GM12878 (cell line): ENCODE data around the gene ZCCHC4. TPM values are rescaled to one million over a fixed set of nuclear protein-coding genes. Genes with fewer than 3 reads are reported as not detected.

Experiments
- ATAC-seq: fragments of 200-7000 bp; cut with Tn5 transposase; 3 replicates; pipeline ENCODE4 v1.9.1; 2020; ENCODE audit warnings: mild to moderate bottlenecking, moderate library complexity
- BruUV-seq: library from RNA; stranded (reverse); fragments of 400-500 nt; replicated peaks from 2 replicates; lab custom pipeline; 2021; lab: Mats Ljungman, UMichigan
- CTCF ChIA-PET: fragments of 300-600 bp; sonication (Branson Sonifier 250); formaldehyde crosslinking; extraction: SDS; loops from one replicate; lab custom pipeline; 2021; ENCODE audit warnings: inconsistent platforms; lab: Yijun Ruan, JAX
- POLR2A ChIA-PET: fragments of 350-600 bp; formaldehyde crosslinking; extraction: SDS; loops from one replicate; lab custom pipeline; 2021; ENCODE audit warnings: inconsistent platforms; lab: Charles Lee
- RAD21 ChIA-PET: fragments of 300-600 bp; sonication (Branson Sonifier 250); formaldehyde crosslinking; loops from one replicate; lab custom pipeline; 2023; ENCODE audit warnings: antibody characterized with exemption; ENCODE audit not compliant: unreplicated experiment; lab: Charles Lee
- SMC1A ChIA-PET: fragments of 300-600 bp; sonication (Branson Sonifier 250); formaldehyde crosslinking; loops from one replicate; lab custom pipeline; 2023; ENCODE audit not compliant: unreplicated experiment, uncharacterized antibody; lab: Charles Lee
- DNase-seq: peaks from one replicate; pipeline ENCODE4 v3.0.0-alpha.2; 2011; ENCODE audit warnings: low read depth, low spot score
- FAIRE-seq: peaks from 3 replicates; lab custom pipeline; 2011; peaks lifted over from hg19 to GRCh38; lab: Jason Lieb, UNC
- H2AFZ ChIP-seq: 2 replicates; pipeline ENCODE4 v1.6.0; 2011; ENCODE audit warnings: low read depth, low read length, control low read depth; ENCODE audit not compliant: control insufficient read depth
- H3K27ac ChIP-seq: 2 replicates; pipeline ENCODE4 v1.5.1; 2011; ENCODE audit warnings: control low read depth; ENCODE audit not compliant: control insufficient read depth, insufficient read depth
- H3K27me3 ChIP-seq, 2 experiments: replicated peaks in 1 of 2; 2 replicates each; pipeline versions ENCODE4 v1.6.0 to v1.6.1; 2011; ENCODE audit warnings: low read length in 1 of 2; ENCODE audit not compliant: control insufficient read depth in 2 of 2, insufficient read depth in 2 of 2
- H3K36me3 ChIP-seq, 2 experiments: 2 replicates each; pipeline ENCODE4 v1.5.1; 2011; ENCODE audit warnings: low read length in 1 of 2; ENCODE audit not compliant: control insufficient read depth in 2 of 2, insufficient read depth in 2 of 2
- H3K4me1 ChIP-seq: 2 replicates; pipeline ENCODE4 v1.6.1; 2011; ENCODE audit warnings: mild to moderate bottlenecking, low read length, moderate library complexity, mixed read lengths; ENCODE audit not compliant: control insufficient read depth, insufficient read depth
- H3K4me2 ChIP-seq: 2 replicates; pipeline ENCODE4 v1.6.0; 2011; ENCODE audit warnings: control low read depth; ENCODE audit not compliant: control insufficient read depth, insufficient read depth
- H3K4me3 ChIP-seq: fragments of 200-600 bp; sonication (generic); 2 replicates; pipeline ENCODE4 v1.5.1; 2016
- H3K79me2 ChIP-seq: 2 replicates; pipeline ENCODE4 v1.6.0; 2011; ENCODE audit warnings: low read length; ENCODE audit not compliant: control insufficient read depth, insufficient read depth
- H3K9ac ChIP-seq: 2 replicates; pipeline ENCODE4 v1.8.0; 2011; ENCODE audit warnings: low read length, control low read depth, mixed read lengths; ENCODE audit not compliant: control insufficient read depth, insufficient read depth
- H3K9me3 ChIP-seq: replicated peaks from 3 replicates; pipeline ENCODE4 v1.5.1; 2011; ENCODE audit warnings: mild to moderate bottlenecking, low read length; ENCODE audit not compliant: control insufficient read depth, insufficient read depth
- H4K20me1 ChIP-seq: 2 replicates; pipeline ENCODE4 v1.6.0; 2011; ENCODE audit not compliant: control insufficient read depth, insufficient read depth
- ETV6 ChIP-seq, 2 experiments: fragments of 450-650 bp in 1 of 2; IDR thresholded peaks in 1 of 2; conservative IDR thresholded peaks in 1 of 2; 2 replicates each; pipeline ENCODE4 v1.6.1; 2014; ENCODE audit warnings: antibody characterized with exemption in 1 of 2, borderline replicate concordance in 1 of 2, low read depth in 1 of 2, mild to moderate bottlenecking in 1 of 2, moderate library complexity in 1 of 2
- FOXM1 ChIP-seq: IDR thresholded peaks from 2 replicates; pipeline ENCODE4 v1.6.1; 2012; ENCODE audit warnings: low read depth, mild to moderate bottlenecking, inconsistent platforms, low read length, moderate library complexity
- NFYB ChIP-seq: IDR thresholded peaks from 2 replicates; pipeline ENCODE4 v1.6.1; 2011; ENCODE audit warnings: low read depth, mild to moderate bottlenecking, low read length, improper control_type of control experiment, moderate library complexity; ENCODE audit not compliant: insufficient read depth
- NR2C1 ChIP-seq: fragments of 450-650 bp; IDR thresholded peaks from 2 replicates; pipeline ENCODE4 v1.6.1; 2017; ENCODE audit warnings: antibody characterized with exemption, mild to moderate bottlenecking, moderate library complexity
- NR2F1 ChIP-seq: fragments of 450-650 bp; conservative IDR thresholded peaks from 2 replicates; pipeline ENCODE4 v1.6.1; 2017; ENCODE audit warnings: mild to moderate bottlenecking
- RFX5 ChIP-seq: IDR thresholded peaks from 2 replicates; pipeline ENCODE4 v1.6.1; 2011; ENCODE audit warnings: low read depth, low read length, improper control_type of control experiment
- ZNF592 ChIP-seq: fragments of 450-650 bp; IDR thresholded peaks from 2 replicates; pipeline ENCODE4 v1.6.1; 2017; ENCODE audit warnings: mild to moderate bottlenecking, moderate library complexity
- in situ Hi-C: fragments of 300-500 bp; cut with MboI; formaldehyde crosslinking; loops from 9 replicates; pipeline ENCODE4 v1.14.3; 2018; ENCODE audit warnings: mixed read lengths
- intact Hi-C: fragments of 100-400 bp; cut with micrococcal nuclease; formaldehyde crosslinking; loops from one replicate; pipeline ENCODE4 v1.14.2; 2022; ENCODE audit not compliant: unreplicated experiment
- polyA plus RNA-seq, 11 experiments: library from polyadenylated mRNA; depleted of rRNA in 4 of 11; unstranded in 6 of 11; stranded (reverse) in 5 of 11; fragments of >200 nt; fragmentation: Nextera tagmentation in 4 of 11; fragmentation: Illumina TruSeq in 1 of 11; extraction: Ambion mirVana in 4 of 11; extraction: Trizol in 1 of 11; gene quantifications; 1 replicate in 1 of 11; 2 replicates in 10 of 11; pipeline versions ENCODE4 v1.2.1 to v1.2.3, GENCODE V29; 2011 to 2016; ENCODE audit warnings: inconsistent platforms in 2 of 11, missing spikeins in 2 of 11, low read depth in 1 of 11
- total RNA-seq, 4 experiments: library from RNA; depleted of rRNA in 3 of 4; stranded (reverse); fragments of >200 nt in 3 of 4; fragmentation: Illumina TruSeq in 1 of 4; extraction: Trizol in 1 of 4; gene quantifications; 2 replicates each; pipeline versions ENCODE4 v1.2.1 to v1.2.3, GENCODE V29; 2013 to 2021
- TF ChIP-seq, protein P1 (sequence below): IDR thresholded peaks from 2 replicates; pipeline ENCODE4 v1.6.1; 2012; ENCODE audit warnings: mild to moderate bottlenecking, low read depth, low read length
- TF ChIP-seq, protein P2 (sequence below): fragments of 450-650 bp; formaldehyde crosslinking; IDR thresholded peaks from 2 replicates; pipeline ENCODE4 v1.5.0; 2022; ENCODE audit warnings: mild to moderate bottlenecking, missing genetic modification characterization
- TF ChIP-seq, protein P3 (sequence below): IDR thresholded peaks from 2 replicates; pipeline ENCODE4 v1.6.1; 2012; ENCODE audit warnings: low read depth, low read length, improper control_type of control experiment

ZCCHC4 gene
- total and polyA plus RNA-seq, 10 of the 15 experiments (the other 5 are each of a cell fraction or from before 2014, with no cell fraction given), result 3.2 to 17.7 (median 12.7) TPM

- no peak for TF ChIP-seq ETV6 (conservative IDR thresholded peaks at IDR 0.05 in 1 of 2, IDR thresholded peaks at IDR 0.05 in 1 of 2; ENCODE audit: borderline replicate concordance in 1 of 2, low read depth in 1 of 2)
- no peak for TF ChIP-seq NR2F1
- no peak for TF ChIP-seq RFX5
- no peak for TF ChIP-seq ZNF592
- TF ChIP-seq, protein P1, sequence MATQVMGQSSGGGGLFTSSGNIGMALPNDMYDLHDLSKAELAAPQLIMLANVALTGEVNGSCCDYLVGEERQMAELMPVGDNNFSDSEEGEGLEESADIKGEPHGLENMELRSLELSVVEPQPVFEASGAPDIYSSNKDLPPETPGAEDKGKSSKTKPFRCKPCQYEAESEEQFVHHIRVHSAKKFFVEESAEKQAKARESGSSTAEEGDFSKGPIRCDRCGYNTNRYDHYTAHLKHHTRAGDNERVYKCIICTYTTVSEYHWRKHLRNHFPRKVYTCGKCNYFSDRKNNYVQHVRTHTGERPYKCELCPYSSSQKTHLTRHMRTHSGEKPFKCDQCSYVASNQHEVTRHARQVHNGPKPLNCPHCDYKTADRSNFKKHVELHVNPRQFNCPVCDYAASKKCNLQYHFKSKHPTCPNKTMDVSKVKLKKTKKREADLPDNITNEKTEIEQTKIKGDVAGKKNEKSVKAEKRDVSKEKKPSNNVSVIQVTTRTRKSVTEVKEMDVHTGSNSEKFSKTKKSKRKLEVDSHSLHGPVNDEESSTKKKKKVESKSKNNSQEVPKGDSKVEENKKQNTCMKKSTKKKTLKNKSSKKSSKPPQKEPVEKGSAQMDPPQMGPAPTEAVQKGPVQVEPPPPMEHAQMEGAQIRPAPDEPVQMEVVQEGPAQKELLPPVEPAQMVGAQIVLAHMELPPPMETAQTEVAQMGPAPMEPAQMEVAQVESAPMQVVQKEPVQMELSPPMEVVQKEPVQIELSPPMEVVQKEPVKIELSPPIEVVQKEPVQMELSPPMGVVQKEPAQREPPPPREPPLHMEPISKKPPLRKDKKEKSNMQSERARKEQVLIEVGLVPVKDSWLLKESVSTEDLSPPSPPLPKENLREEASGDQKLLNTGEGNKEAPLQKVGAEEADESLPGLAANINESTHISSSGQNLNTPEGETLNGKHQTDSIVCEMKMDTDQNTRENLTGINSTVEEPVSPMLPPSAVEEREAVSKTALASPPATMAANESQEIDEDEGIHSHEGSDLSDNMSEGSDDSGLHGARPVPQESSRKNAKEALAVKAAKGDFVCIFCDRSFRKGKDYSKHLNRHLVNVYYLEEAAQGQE, result no peak
- no peak for TF ChIP-seq FOXM1
- TF ChIP-seq, protein P2, sequence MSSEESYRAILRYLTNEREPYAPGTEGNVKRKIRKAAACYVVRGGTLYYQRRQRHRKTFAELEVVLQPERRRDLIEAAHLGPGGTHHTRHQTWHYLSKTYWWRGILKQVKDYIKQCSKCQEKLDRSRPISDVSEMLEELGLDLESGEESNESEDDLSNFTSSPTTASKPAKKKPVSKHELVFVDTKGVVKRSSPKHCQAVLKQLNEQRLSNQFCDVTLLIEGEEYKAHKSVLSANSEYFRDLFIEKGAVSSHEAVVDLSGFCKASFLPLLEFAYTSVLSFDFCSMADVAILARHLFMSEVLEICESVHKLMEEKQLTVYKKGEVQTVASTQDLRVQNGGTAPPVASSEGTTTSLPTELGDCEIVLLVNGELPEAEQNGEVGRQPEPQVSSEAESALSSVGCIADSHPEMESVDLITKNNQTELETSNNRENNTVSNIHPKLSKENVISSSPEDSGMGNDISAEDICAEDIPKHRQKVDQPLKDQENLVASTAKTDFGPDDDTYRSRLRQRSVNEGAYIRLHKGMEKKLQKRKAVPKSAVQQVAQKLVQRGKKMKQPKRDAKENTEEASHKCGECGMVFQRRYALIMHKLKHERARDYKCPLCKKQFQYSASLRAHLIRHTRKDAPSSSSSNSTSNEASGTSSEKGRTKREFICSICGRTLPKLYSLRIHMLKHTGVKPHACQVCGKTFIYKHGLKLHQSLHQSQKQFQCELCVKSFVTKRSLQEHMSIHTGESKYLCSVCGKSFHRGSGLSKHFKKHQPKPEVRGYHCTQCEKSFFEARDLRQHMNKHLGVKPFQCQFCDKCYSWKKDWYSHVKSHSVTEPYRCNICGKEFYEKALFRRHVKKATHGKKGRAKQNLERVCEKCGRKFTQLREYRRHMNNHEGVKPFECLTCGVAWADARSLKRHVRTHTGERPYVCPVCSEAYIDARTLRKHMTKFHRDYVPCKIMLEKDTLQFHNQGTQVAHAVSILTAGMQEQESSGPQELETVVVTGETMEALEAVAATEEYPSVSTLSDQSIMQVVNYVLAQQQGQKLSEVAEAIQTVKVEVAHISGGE (CRISPR knock-in tag), result no peak
- TF ChIP-seq, protein P3, sequence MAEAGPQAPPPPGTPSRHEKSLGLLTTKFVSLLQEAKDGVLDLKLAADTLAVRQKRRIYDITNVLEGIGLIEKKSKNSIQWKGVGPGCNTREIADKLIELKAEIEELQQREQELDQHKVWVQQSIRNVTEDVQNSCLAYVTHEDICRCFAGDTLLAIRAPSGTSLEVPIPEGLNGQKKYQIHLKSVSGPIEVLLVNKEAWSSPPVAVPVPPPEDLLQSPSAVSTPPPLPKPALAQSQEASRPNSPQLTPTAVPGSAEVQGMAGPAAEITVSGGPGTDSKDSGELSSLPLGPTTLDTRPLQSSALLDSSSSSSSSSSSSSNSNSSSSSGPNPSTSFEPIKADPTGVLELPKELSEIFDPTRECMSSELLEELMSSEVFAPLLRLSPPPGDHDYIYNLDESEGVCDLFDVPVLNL, result no peak
- no peak for TF ChIP-seq NR2C1
- TF ChIP-seq NFYB, result no peak
- H3K4me1 ChIP-seq, result no peaks in the 10 kb centered on the region
- H3K9ac ChIP-seq, result no peak overlapping the region
- H3K27ac ChIP-seq, result no peak overlapping the region
- H3K36me3 ChIP-seq, result 0 out of 4 replicates have a peak, but pooled peaks cover 0 to 5% of the 10 kb centered on the region in 2 experiments
- CTCF ChIA-PET, result interaction anchor here (0.9 to 5.2 kb wide), 26 partner anchors 10 to 879 kb away, joined by 3 to 100 read pairs (median 9); partner anchors contain the start of genes ANAPC4, PI4K2B and ZCCHC4
- H2AFZ ChIP-seq, result no peak overlapping the region
- no peak overlapping the region for H3K4me3 ChIP-seq
- no peaks in the 10 kb centered on the region for H3K9me3 ChIP-seq
- RAD21 ChIA-PET, result interaction anchor here (0.8 to 3.6 kb wide), 11 partner anchors 10 to 387 kb away, joined by 3 to 20 read pairs (median 5); partner anchors contain the start of genes PI4K2B and ZCCHC4
- no peak for ATAC-seq
- no peaks in the 10 kb centered on the region for H3K79me2 ChIP-seq
- DNase-seq, result no peak
- POLR2A ChIA-PET, result interaction anchor here (1.1 to 2.4 kb wide), 2 partner anchors 9 to 10 kb away, joined by 3 to 8 read pairs; no protein-coding TSS in a partner anchor
- H4K20me1 ChIP-seq, result no peaks in the 10 kb centered on the region
- no peak for FAIRE-seq
- intact Hi-C loops, result loop anchor here (1.0 to 2.0 kb wide), 2 partner anchors 188 to 387 kb away; no protein-coding TSS in a partner anchor
- in situ Hi-C loops, result loop anchor here (25.0 kb wide), 1 partner anchor 181 kb away; no protein-coding TSS in a partner anchor
- SMC1A ChIA-PET, result interaction anchor here (0.6 to 5.0 kb wide), 19 partner anchors 10 to 531 kb away, joined by 3 to 38 read pairs (median 5); partner anchors contain the start of genes ANAPC4 and PI4K2B
- BruUV-seq, result no TSS peak
- no peaks in the 10 kb centered on the region for H3K27me3 ChIP-seq
- no peak overlapping the region for H3K4me2 ChIP-seq
Observed at GRCh38 chr4:25367877-25368276, 55.3 kb downstream of the ZCCHC4 start.
